GM19328 (cell line): Measurements from ENCODE around the gene MICAL2.

Experiments used
- ATAC-seq: cut with Tn5 transposase; IDR thresholded peaks from one replicate; pipeline ENCODE4 v1.9.1; 2021; ENCODE audit warnings: mild to moderate bottlenecking, moderate library complexity; ENCODE audit not compliant: unreplicated experiment

Gene MICAL2

DNA sequence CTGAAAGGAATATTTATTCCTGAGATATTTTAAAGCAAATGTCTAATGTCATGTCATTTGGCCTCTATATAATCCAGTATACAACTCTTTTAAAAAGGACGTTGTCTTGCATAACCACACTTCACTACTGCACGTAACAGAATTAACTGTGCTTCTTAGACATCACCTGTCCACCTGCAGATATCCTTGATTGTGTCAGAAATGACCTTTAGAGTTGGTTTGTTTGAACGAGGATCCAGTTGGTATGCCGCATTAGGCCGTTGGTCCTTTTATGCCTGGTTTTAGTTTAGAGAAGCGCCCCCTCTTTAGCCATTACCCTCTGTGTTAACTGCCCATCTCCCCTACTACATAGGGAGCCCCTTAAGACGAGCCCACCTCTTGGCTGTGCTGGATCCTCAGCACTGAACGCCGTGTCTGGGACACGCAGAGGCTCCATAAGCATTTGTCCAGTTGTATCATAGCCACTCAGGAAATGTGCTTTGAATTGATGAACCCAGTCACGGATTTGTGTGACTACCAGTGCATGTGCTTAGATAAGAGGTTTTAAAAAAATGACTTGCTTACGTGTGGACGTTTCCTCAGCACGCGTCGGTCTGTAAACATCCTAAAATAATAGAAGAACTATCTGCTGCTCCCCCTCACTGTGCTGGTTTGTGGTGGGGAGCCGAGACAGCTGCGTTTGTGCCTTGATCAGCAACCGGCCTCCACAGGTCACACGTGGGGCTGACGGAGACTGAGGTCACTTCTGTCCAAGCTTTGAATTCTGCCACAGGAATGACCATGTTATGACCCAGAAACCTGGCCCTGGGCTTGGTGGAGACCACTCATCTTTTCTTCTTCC, 4.0 kb downstream of the MICAL2 start:
- ATAC-seq, result no peak

DNA sequence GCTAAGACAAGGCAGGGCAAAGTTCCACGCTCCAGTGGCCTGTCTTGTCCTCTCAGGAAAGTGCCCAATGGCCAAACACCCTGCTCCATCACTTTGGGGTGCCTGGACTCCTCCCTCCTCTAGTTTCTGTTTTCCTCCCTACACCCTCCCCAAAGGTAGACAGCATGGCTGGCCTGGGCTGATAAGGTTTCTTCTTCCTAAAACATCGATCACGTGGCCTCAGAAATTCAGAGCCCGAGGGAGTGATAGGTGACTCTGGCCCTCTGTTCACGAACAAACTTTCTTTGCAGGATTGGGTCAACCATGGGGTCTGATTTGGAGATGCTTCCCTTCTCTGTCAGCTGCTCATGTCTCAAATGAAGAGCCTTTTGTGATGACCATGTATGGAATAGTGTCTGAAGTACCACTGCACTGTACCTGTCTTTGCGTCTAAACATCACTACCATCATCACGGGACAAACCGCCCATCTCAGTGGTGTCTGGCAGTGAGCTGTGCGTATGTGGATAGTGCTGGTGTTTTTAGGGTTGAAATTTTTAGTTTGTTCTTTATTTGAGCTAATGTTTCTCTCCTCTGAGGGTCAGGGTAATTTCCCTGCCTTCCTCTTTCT, 6.1 kb downstream of the MICAL2 start:
- no peak for ATAC-seq

DNA sequence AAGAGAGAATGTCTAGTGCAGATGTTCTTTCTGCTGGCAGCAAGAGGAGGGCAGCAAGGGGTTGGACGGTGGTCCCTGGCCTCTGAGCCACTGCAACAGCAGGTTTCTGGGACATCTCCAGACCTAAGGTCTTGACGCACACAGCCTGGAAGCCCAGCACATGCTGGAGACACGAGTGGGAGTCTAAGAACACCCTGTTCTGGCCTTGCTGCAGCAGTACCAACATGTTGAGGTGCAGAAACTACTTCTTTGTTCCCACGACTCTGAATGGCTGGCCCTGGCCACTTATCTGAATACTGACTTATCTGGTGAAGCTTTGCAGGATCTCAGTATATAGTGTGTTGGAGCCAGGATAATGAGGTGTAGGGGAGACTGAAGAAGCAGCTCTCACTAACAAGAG, 6.8 kb downstream of the MICAL2 start:
- ATAC-seq, result no peak

DNA sequence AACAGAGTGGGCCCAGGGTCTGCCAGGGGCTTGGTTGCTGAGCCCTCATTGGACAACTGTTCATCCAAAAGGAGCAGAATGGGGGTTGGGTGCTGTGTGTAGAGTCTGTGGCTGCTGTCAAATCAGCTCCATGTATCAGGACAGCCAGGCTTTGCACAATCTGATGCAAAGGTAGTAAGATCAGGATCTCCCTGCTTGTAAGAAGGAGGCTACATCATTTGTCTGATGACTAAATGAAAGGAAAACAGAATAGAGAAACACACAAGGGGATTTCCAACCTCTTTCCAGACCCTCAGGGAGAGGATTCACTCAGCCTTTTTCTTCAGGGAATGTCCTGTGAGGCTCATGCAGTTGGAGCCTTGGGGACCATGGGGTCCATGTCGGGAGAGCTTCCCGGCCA, 7.2 kb downstream of the MICAL2 start:
- no peak for ATAC-seq

GRCh38 chr11:12118949-12119348, 8.6 kb downstream of the MICAL2 start:
- no peak for ATAC-seq

DNA sequence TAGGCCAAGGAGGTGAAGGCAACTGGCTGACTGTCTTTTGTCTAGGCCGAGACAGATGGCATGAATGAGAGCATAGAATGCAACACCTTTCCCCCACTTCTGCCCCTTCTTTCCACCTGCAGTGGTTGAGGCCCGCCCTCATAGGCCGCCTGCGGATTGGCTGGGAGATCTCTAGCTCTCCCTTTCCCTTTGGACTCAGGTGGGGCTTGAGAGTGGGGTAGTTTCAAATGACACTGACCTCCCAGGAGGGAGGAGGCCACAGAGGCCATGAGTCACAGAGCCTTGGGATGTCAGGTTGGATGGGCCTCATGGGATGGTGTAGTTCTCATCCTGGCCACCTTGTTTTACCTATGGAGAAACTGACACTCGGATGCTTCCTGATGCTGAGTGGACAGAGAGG, 9.1 kb downstream of the MICAL2 start:
- no peak for ATAC-seq

DNA sequence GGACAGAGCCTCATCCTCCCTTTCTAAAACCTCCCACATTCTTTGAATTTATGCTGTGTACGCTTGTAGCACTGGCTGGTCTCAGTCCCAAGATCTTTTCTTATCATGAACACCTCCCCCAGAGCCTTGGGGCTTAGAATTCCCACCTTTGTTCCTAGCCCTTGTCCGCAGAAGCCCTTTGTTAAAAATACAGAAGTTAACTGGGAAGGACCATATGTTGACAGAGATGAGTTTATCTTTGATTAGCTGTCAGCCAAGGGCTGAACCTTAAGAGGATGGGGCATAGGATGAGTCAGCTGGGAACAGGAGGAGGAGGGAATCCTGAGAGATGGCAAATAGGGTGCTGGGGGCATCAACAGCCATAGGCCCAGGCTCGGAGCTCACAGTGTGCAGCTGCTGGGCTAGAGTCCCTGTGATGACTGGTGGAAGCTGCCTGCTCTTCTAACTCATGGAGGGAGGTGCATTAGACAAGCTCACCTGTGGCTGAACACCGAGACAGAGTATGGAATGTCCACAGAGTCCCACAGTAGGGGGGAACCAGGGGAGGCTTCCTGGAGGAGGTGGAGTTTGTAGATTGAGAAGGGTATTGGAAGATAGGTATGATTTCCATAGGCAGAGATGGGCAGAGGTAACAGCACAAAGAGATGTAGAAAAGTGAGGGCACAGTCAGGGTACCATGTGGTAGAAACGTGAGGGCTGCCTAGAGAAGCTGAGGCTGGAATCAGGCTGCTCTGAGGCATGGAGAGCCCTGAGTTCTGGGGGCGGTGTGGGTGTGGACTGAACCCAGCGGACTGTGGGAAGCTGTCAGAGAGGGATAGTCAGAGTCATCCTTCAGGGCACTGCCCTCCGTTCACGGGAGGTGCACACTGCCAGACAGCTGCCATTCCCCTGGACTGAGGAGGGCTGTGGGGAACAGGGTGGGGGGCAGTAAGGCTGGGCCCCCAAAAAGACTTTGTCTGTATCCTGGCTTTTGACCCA, 9.9 kb downstream of the MICAL2 start:
- no peak for ATAC-seq

DNA sequence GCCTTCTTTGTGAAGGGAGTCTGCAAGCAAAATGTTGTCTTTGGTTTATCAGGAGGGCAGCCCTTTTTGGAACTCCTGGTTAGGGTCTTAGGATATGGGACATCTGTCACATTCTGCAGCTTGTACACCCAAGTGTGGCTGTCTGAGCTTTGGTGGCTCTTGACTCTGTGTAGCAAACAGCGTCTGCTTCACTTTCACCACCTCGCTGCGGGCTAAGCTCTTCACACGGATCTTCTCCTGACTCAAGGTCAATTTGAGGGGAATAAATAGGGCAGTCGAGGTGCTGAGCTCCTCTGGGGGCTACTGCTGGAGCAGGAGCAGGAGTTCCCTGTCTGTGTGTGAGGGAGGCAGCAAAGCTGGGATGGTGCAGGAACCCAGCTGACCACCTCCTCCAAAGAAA, 10.6 kb downstream of the MICAL2 start:
- no peak for ATAC-seq

GRCh38 chr11:12121517-12121916, 11.1 kb downstream of the MICAL2 start:
- no peak for ATAC-seq

DNA sequence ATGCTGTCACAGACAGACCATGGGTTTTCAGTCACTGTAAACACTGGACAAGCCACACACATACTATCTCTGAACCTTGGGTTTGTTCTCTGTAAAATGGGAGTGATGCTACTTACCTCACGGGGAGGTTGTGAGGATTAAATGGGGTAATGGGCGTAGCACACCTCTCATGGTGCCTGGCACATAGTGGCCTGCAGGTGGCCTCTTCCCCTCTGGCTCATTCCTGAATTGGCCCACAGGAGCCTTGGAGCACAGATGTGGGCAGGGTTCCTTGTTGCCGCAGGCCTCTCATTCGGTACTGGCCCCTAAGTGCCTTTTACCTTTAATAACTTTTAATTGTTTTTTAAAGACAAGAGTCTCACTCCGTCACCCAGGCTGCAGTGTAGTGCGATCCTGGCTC, 11.7 kb downstream of the MICAL2 start:
- no peak for ATAC-seq

- no peak for ATAC-seq
Measured at GRCh38 chr11:12123273-12123672, 12.9 kb downstream of the MICAL2 start.

- no peak for ATAC-seq
Measured at GRCh38 chr11:12123799-12124198, 13.4 kb downstream of the MICAL2 start.

DNA sequence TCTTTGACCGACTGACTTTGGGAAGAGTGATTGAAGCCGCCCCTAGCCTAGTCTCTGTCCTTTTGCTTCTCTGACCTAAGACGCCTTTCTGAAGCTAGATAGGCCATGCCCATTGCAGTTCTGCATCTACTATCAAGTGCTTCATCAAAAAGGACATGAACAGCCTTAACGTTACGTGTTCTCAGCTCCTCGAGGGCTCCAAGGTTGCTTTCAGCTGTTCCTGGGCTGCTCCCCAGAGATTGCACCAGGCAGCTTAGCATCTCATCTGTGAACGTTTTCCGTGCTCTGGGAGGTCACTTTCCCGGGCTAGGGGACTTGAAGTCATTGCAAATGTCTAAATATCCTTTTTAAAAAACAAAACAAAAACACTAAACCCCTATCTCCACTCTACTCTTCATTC, 13.9 kb downstream of the MICAL2 start:
- no peak for ATAC-seq

- no peak for ATAC-seq
Measured at GRCh38 chr11:12125609-12126149, 15.3 kb downstream of the MICAL2 start.

DNA sequence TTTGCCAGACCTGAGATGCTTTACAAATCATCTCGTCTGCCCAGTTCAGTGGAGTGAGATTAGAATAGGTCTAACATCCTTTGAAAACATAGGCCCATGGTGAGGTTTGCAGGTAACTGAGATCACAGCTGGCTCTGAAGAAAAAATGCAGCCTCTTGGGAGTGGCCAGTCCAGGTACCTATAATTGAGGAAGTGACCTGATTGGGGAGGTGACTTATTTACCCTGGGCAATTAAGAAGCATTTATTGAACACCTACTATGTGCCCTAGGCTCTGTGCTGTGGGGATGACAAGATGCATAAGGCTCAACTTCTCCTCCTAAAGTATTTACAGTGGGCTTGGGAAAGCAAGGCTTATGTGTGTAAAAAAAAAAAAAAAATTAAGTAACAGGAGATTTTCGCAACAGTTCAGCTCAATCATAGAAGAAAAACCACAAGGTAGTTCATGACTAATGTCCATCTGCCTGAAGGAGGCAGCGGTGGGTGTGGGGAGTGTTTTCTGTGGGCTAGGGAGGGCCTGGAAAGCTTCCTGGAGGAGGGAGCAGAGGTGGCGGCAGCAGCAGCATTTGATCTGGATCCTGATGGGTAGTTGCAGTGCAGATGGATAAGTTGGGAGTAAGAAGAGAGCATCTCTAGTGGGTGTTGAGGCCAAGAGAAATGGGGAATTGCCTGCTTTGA, 16.1 kb downstream of the MICAL2 start:
- ATAC-seq, result no peak

GRCh38 chr11:12127206-12127898, 17.0 kb downstream of the MICAL2 start:
- ATAC-seq, result no peak

DNA sequence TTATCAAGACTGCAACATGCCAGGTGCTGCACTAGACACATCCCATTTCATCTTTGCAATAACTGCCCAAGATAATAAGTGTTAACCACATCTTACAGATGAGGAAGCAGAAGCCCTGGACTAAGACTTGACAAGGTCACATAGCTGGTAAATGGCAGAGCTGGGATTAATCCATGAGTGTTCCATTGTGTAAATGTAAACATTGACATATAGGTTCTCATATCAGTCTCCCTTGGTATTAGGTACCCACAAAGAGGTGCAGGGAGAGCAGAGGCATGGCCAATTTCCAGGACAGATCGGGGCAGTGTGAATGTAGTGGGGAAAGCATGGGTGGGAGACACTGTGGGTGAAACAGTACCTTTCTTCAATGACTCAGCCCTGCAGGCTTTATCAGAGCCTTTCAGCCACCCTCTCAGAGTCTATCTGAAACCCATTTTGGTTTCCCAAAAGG, 17.9 kb downstream of the MICAL2 start:
- no peak for ATAC-seq

- ATAC-seq, result no peak
Measured at GRCh38 chr11:12129227-12129626, 18.8 kb downstream of the MICAL2 start.

- no peak for ATAC-seq
Measured at GRCh38 chr11:12130180-12130980, 20.0 kb downstream of the MICAL2 start.
